Endothelial cell of umbilical vein (primary cell): ENCODE measurements around the gene CLCN5. TPM values are rescaled to one million over a fixed set of nuclear protein-coding genes. Genes with fewer than 3 reads are reported as not detected.

Experiments used
- BruUV-seq: library from RNA; stranded (reverse); fragments of 400-500 nt; replicated peaks from 2 replicates; lab custom pipeline; 2021; lab: Mats Ljungman, UMichigan
- CTCF ChIA-PET: fragments of 300-600, 350-600 bp; sonication (Branson Sonifier 250); formaldehyde crosslinking; loops from one replicate; lab custom pipeline; 2021; ENCODE audit warnings: antibody characterized with exemption, inconsistent platforms; lab: Charles Lee
- POLR2A ChIA-PET: fragments of 300-600, 350-600 bp; sonication (Branson Sonifier 250); formaldehyde crosslinking; loops from one replicate; lab custom pipeline; 2021; ENCODE audit warnings: antibody characterized with exemption, inconsistent platforms; lab: Charles Lee
- DNase-seq: peaks from one replicate; pipeline ENCODE4 v3.0.0-alpha.2; 2011; ENCODE audit warnings: low read depth, low spot score
- FAIRE-seq: peaks from 2 replicates; lab custom pipeline; 2011; peaks lifted over from hg19 to GRCh38; lab: Jason Lieb, UNC
- H2AFZ ChIP-seq: 2 replicates; pipeline ENCODE4 v1.6.0; 2012; ENCODE audit warnings: low read depth, low read length, control low read depth, inconsistent platforms
- H3K27ac ChIP-seq: 2 replicates; pipeline ENCODE4 v1.5.1; 2011; ENCODE audit warnings: low read depth, mild to moderate bottlenecking, control low read depth, low read length, moderate library complexity; ENCODE audit not compliant: insufficient read depth
- H3K27me3 ChIP-seq, 2 experiments: 2 replicates each; pipeline versions ENCODE4 v1.6.0 to v1.6.1; 2011; ENCODE audit warnings: low read length in 2 of 2, mixed read lengths in 1 of 2; ENCODE audit not compliant: control insufficient read depth in 2 of 2, insufficient read depth in 2 of 2
- H3K36me3 ChIP-seq, 2 experiments: 2 replicates in 1 of 2; 3 replicates in 1 of 2; pipeline ENCODE4 v1.5.1; 2011; ENCODE audit warnings: low read length in 2 of 2, mild to moderate bottlenecking in 1 of 2, moderate library complexity in 1 of 2; ENCODE audit not compliant: control insufficient read depth in 2 of 2, insufficient read depth in 2 of 2; ENCODE audit errors: extremely low read depth in 1 of 2
- H3K4me1 ChIP-seq: 3 replicates; pipeline ENCODE4 v1.5.1; 2011; ENCODE audit warnings: mild to moderate bottlenecking, low read length; ENCODE audit not compliant: control insufficient read depth, insufficient read depth; ENCODE audit errors: extremely low read depth
- H3K4me2 ChIP-seq: 2 replicates; pipeline ENCODE4 v1.6.1; 2011; ENCODE audit warnings: low read length, control low read depth, mixed read lengths; ENCODE audit not compliant: insufficient read depth
- H3K4me3 ChIP-seq, 3 experiments: fragments of 200-600 bp in 1 of 3; sonication (generic), shearing (Covaris generic) in 1 of 3; replicated peaks in 1 of 3; 2 replicates each; pipeline ENCODE4 v1.5.1; 2011 to 2016; ENCODE audit warnings: control low read depth in 3 of 3, low read length in 3 of 3, mild to moderate bottlenecking in 2 of 3, inconsistent platforms in 1 of 3, low read depth in 1 of 3, moderate library complexity in 1 of 3; ENCODE audit not compliant: insufficient read depth in 1 of 3
- H3K79me2 ChIP-seq: 2 replicates; pipeline ENCODE4 v1.6.0; 2012; ENCODE audit warnings: low read length, inconsistent platforms; ENCODE audit not compliant: control insufficient read depth, insufficient read depth
- H3K9ac ChIP-seq: replicated peaks from 2 replicates; pipeline ENCODE3; 2011; ENCODE audit warnings: low read length, control low read depth; ENCODE audit not compliant: insufficient read depth; ENCODE audit errors: extremely low read depth
- H3K9me1 ChIP-seq: replicated peaks from 3 replicates; pipeline ENCODE4 v1.6.0; 2011; ENCODE audit warnings: mild to moderate bottlenecking, low read length; ENCODE audit not compliant: control insufficient read depth, insufficient read depth; ENCODE audit errors: extremely low read depth
- H3K9me3 ChIP-seq: replicated peaks from 2 replicates; pipeline ENCODE4 v1.5.1; 2012; ENCODE audit warnings: low read length, inconsistent platforms; ENCODE audit not compliant: control insufficient read depth, insufficient read depth
- H4K20me1 ChIP-seq: replicated peaks from 2 replicates; pipeline ENCODE3; 2011; ENCODE audit warnings: mild to moderate bottlenecking, low read length; ENCODE audit not compliant: control insufficient read depth, insufficient read depth; ENCODE audit errors: extremely low read depth
- EZH2 ChIP-seq: IDR thresholded peaks from 2 replicates; pipeline ENCODE4 v1.6.1; 2012; ENCODE audit warnings: borderline replicate concordance, low read depth, mild to moderate bottlenecking, moderate library complexity, low read length, inconsistent platforms; ENCODE audit not compliant: severe bottlenecking
- FOS ChIP-seq: IDR thresholded peaks from 2 replicates; pipeline ENCODE4 v1.6.1; 2011; ENCODE audit warnings: mild to moderate bottlenecking, low read length, moderate library complexity, borderline replicate concordance; ENCODE audit not compliant: insufficient read depth
- GATA2 ChIP-seq: IDR thresholded peaks from 2 replicates; pipeline ENCODE4 v1.7.0; 2011; ENCODE audit warnings: low read depth, mild to moderate bottlenecking, moderate library complexity, mixed read lengths, low read length; ENCODE audit not compliant: insufficient read length, insufficient read depth
- JUN ChIP-seq: IDR thresholded peaks from 2 replicates; pipeline ENCODE4 v1.6.1; 2011; ENCODE audit warnings: borderline replicate concordance, low read depth; ENCODE audit not compliant: insufficient read length, insufficient read depth
- MYC ChIP-seq: IDR thresholded peaks from one replicate; pipeline ENCODE4 v1.6.1; 2011; ENCODE audit warnings: mild to moderate bottlenecking, low read depth, low read length
- POLR2A ChIP-seq: IDR thresholded peaks from 2 replicates; pipeline ENCODE4 v1.6.1; 2012; ENCODE audit warnings: low read depth, mild to moderate bottlenecking, control low read depth, low read length
- POLR2AphosphoS5 ChIP-seq: IDR thresholded peaks from 2 replicates; pipeline ENCODE4 v1.6.1; 2012; ENCODE audit warnings: low read depth, mild to moderate bottlenecking, control low read depth, low read length, moderate library complexity; ENCODE audit not compliant: insufficient read depth
- dilution Hi-C: fragments of 300-500 bp; cut with MboI; formaldehyde crosslinking; loops from one replicate; pipeline ENCODE4 v1.15.0; 2019; ENCODE audit warnings: low sequenced_read_pairs; ENCODE audit not compliant: extremely low pct_ligation_motif_present
- intact Hi-C: fragments of 100-400 bp; cut with micrococcal nuclease; formaldehyde crosslinking; loops from one replicate; pipeline ENCODE4 v1.10.0; 2022
- polyA plus RNA-seq, 4 experiments: library from polyadenylated mRNA; depleted of rRNA in 3 of 4; stranded (reverse) in 3 of 4; unstranded in 1 of 4; fragments of >200 nt; gene quantifications; 2 replicates each; pipeline versions ENCODE4 v1.2.1 to v1.2.3, GENCODE V29; 2011 to 2012; ENCODE audit warnings: missing spikeins in 1 of 4
- total RNA-seq: library from RNA; stranded (reverse); gene quantifications from 2 replicates; pipeline ENCODE4 v1.2.3, GENCODE V29; 2021
- TF ChIP-seq, protein P1 (sequence below), 2 donors: IDR thresholded peaks; 1 replicate in 1 of 2; 2 replicates in 1 of 2; pipeline ENCODE4 v1.5.1; 2011; ENCODE audit warnings: low read length in 2 of 2, mild to moderate bottlenecking in 2 of 2, moderate library complexity in 2 of 2, control low read depth in 1 of 2, inconsistent platforms in 1 of 2, low read depth in 1 of 2; ENCODE audit not compliant: insufficient read depth in 1 of 2; ENCODE audit errors: extremely low read depth in 1 of 2
- TF ChIP-seq, protein P2 (sequence below): IDR thresholded peaks from 2 replicates; pipeline ENCODE4 v1.6.1; 2011; ENCODE audit not compliant: insufficient read depth, insufficient read length

CLCN5 gene
- total and polyA plus RNA-seq, 2 donors (not counting 3 experiments of a cell fraction or from before 2014, with no cell fraction given): 3.1 to 12.9 TPM

DNA sequence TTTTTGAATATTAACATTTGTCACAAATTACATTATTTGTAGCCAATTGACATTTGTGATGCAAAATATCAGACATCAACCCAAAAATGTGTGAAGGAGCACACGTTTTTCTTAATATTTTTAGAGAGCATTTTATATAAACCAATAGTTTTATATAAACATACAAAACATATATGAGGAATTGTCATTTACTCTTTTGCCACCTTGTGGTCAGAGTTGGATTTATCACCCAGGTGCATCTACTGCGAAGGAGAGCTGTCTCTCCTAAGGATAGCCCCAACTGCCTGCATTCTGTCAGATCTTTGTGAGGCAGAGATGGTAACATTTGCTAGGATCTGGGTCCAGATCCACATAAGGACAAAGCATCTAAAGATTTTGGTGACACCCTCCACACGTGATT is 45.6 kb upstream of the CLCN5 start:
- Histone ChIP-seq H3K36me3 (no peaks in the 10 kb centered on the region), H3K27me3 (no peaks in the 10 kb centered on the region), H3K79me2 (no peaks in the 10 kb centered on the region), H3K9me3 (no peaks in the 10 kb centered on the region), H3K9me1 (no peaks in the 10 kb centered on the region), H4K20me1 (no peaks in the 10 kb centered on the region), H3K9ac (no peak overlapping the region), H3K4me2 (no peak overlapping the region), H3K4me3 (no peak overlapping the region), H2AFZ (no peak overlapping the region), H3K27ac (no peak overlapping the region), H3K4me1 (peaks cover 5% of the 10 kb centered on the region)
- peak; percentile 78 for FAIRE-seq
- intact Hi-C loops: loop anchor here (1.0 kb wide), 1 partner anchor 36 kb away; no protein-coding TSS in a partner anchor
- DNase-seq: peak; percentile 39
- TF ChIP-seq, protein P1, sequence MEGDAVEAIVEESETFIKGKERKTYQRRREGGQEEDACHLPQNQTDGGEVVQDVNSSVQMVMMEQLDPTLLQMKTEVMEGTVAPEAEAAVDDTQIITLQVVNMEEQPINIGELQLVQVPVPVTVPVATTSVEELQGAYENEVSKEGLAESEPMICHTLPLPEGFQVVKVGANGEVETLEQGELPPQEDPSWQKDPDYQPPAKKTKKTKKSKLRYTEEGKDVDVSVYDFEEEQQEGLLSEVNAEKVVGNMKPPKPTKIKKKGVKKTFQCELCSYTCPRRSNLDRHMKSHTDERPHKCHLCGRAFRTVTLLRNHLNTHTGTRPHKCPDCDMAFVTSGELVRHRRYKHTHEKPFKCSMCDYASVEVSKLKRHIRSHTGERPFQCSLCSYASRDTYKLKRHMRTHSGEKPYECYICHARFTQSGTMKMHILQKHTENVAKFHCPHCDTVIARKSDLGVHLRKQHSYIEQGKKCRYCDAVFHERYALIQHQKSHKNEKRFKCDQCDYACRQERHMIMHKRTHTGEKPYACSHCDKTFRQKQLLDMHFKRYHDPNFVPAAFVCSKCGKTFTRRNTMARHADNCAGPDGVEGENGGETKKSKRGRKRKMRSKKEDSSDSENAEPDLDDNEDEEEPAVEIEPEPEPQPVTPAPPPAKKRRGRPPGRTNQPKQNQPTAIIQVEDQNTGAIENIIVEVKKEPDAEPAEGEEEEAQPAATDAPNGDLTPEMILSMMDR (IDR thresholded peaks at IDR 0.05; ENCODE audit: extremely low read depth in 1 of 2, insufficient read depth in 1 of 2, low read depth in 1 of 2, low read length in 2 of 2): peak; percentile 23 to 33
- no peak for TF ChIP-seq JUN
- POLR2A ChIA-PET: interaction anchor here (0.5 kb wide), 1 partner anchor 1324 kb away, joined by 8 read pairs; no protein-coding TSS in a partner anchor
- dilution Hi-C loops: no loop called here
- CTCF ChIA-PET: interaction anchor here (0.6 to 1.0 kb wide), 9 partner anchors 16 to 329 kb away, joined by 3 to 6 read pairs (median 3); no protein-coding TSS in a partner anchor
- no TSS peak for BruUV-seq

DNA sequence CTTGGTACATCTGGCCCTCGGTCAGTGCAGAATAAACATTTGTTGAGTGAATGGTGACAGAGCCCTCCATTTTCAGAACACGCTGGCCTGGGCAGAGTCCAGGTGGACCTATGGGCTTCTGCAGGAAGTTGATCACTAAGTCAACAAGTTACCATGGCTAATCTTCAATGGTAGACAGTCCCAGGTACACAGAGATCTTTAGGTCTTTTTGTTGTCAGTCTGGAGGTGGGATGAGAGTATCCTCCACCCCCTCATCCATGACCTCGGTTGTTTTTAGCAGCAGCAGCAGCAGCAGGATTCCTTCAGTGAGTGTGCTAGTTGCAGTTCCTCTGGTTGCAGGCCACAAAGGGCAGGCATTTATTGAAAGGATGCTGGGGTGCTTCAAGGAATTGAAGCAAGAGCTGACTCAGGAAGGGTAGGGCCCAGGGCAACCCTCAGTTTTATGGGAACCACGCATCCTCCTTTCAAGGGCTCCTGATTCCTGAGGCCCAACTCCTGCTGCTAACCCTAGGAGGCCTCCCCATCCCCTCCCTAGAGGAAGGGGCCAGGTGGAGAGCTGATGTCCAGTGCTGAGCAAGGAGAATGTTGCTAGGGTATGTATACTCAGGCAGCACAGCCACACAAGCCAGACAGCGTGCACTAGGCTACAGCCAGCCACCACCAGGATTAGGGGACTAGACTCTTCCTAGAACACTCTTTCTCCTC is 44.8 kb upstream of the CLCN5 start:
- no peaks in the 10 kb centered on the region for H3K9me3 ChIP-seq
- H3K4me2 ChIP-seq: no peak overlapping the region
- no peak overlapping the region for H2AFZ ChIP-seq
- H3K9ac ChIP-seq: no peak overlapping the region
- H3K4me1 ChIP-seq: peaks cover 5% of the 10 kb centered on the region
- FAIRE-seq (peak; percentile 12), DNase-seq (no peak)
- no peaks in the 10 kb centered on the region for H3K79me2 ChIP-seq
- TF ChIP-seq, protein P1 (IDR thresholded peaks at IDR 0.05; ENCODE audit: extremely low read depth in 1 of 2, insufficient read depth in 1 of 2, low read depth in 1 of 2, low read length in 2 of 2): no peak
- TF ChIP-seq, protein P2, sequence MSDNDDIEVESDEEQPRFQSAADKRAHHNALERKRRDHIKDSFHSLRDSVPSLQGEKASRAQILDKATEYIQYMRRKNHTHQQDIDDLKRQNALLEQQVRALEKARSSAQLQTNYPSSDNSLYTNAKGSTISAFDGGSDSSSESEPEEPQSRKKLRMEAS: no peak
- no peak for TF ChIP-seq POLR2AphosphoS5
- TF ChIP-seq FOS: no peak
- TF ChIP-seq MYC: no peak
- TF ChIP-seq POLR2A: no peak
- no peak for TF ChIP-seq GATA2
- no peak for TF ChIP-seq EZH2
- no peak for TF ChIP-seq JUN
- no peaks in the 10 kb centered on the region for H3K9me1 ChIP-seq
- intact Hi-C loops (loop anchor here (2.0 kb wide), 2 partner anchors 41 to 327 kb away; partner anchors contain the start of gene CCNB3), dilution Hi-C loops (no loop called here)
- H3K27me3 ChIP-seq: no peaks in the 10 kb centered on the region
- H3K36me3 ChIP-seq: no peaks in the 10 kb centered on the region
- no peak overlapping the region for H3K27ac ChIP-seq
- POLR2A ChIA-PET: interaction anchor here (0.5 kb wide), 1 partner anchor 1323 kb away, joined by 8 read pairs; no protein-coding TSS in a partner anchor
- H4K20me1 ChIP-seq: no peaks in the 10 kb centered on the region
- H3K4me3 ChIP-seq: no peak overlapping the region
- CTCF ChIA-PET: interaction anchor here (0.5 to 1.2 kb wide), 11 partner anchors 15 to 328 kb away, joined by 3 to 6 read pairs (median 3); no protein-coding TSS in a partner anchor
- no TSS peak for BruUV-seq
